ENCODE results near the gene LSR. TPM values are rescaled to one million over a fixed set of nuclear protein-coding genes. Genes with fewer than 3 reads are reported as not detected.

Gene LSR
- total RNA-seq, 8 experiments from 2014 or later = 1.1 to 8.6 (median 2.6) TPM

DNA sequence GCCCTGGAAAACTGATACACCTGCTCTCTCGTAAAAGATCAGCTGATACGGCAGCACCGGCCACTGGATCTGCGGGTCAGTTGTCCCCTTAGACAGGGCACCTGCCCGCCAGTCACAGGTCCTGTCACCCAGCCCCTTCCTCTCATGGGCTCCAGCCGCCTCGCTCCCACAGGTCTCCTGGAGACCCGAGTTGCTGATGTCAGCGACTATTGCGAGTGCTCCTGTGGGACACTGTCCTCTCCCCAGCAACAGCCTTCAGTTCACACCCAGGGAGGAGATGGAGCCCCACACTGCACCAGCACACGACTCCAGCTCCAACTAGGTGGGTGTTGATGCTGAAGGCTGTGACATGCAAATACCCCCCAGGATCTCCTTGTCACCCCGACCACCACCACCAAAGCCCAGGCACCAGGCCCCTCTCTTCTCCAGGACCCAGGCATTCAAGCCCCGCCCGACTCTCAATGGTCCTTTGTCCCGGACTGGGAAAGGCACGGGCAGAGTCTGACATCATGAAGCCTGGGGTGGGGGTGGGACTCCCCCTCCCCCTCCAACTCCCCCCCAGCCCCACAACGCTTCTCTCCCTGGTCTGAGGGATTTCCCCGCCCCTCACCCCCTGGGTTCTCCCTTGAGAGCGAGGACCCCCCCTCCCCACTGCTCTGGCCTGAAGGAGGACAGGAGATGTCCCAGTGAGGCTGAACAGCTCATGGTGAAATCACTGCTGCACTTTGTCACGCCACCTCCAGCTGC is 41.8 kb downstream of the LSR start:
- Histone ChIP-seq H3K4me1 (replicated peaks in 1 of 2) (peaks cover 0 to 18% of the 10 kb centered on the region in 2 donors), H3K4me3 (no peak overlapping the region), H3K27ac (no peak overlapping the region)
- in situ Hi-C loops (cut with MboI; ENCODE audit: low pct_unique_long_range_greater_than_20kb in 2 of 9, low sequenced_read_pairs in 9 of 9, unreplicated experiment in 9 of 9) = no loop called here
- ATAC-seq (replicated peaks in 6 of 8) = peak in 5 of 8 experiments; percentile 48 to 72 (median 65)
- WGBS, 10 experiments = 26 to 92% (median 83%) methylated on average over 2 to 5 of the region's 20 CpGs; no CpG with 5 or more reads in 6 of the 10 experiments

DNA sequence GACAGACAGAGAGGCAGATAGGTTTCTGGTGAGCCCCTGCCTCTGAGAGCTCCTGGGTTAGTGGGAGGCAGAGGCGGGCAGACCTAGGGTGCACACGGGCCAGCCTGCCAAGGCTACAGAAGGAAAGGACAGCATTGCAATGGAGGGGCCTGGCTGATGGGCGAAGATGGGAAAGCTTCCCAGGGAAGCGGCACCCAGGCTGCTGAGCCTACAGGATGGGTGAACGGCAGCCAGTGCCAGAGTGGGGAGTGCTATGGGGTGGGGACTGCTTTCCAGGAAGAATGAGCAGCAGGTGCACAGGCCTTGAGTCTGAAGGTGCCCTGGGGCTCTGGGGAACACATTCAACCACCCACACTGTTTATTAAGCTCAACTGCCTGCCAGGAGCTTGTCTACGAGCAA is 42.5 kb downstream of the LSR start:
- 40 to 87% (median 79%) methylated on average over 1 to 4 of the region's 6 CpGs; no CpG with 5 or more reads in 7 of the 10 experiments for WGBS, 10 experiments
- Histone ChIP-seq H3K4me3 (no peak overlapping the region), H3K4me1 (replicated peaks in 1 of 2) (peaks cover 0 to 18% of the 10 kb centered on the region in 2 donors)

DNA sequence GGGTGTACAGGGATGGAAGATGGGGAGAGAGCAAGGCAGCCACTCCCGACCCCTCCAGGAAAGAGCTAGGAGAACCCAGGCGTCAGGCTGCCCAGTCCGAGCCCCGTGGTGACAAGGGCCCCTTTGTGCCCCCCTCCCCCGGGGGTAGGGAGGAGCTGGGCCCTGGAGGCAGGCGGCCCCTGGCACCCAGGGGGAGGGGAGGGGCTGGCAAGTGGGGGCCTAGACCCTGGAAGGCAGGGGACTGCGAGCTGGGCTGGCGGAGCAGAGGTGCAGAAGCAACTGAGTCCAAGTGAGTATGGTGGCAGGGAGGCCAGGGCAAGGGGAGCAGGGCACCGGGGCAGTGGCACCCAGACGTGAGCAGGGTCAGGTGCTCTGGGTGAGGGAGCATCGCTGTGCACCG is 43.1 kb downstream of the LSR start, which contains the start of gene MAG:
MAG (plus strand) TSS at position 246 of the 400 bp plus-strand sequence. CDS start 3,248 bp downstream, outside the sequence.
- Histone ChIP-seq H3K27ac (no peak within 1 kb of the TSS), H3K4me1 (replicated peaks in 1 of 2) (peaks cover 0 to 18% of the 10 kb centered on the region in 2 donors), H3K4me3 (no peak within 1 kb of the TSS)
- in situ Hi-C loops (cut with MboI; ENCODE audit: low pct_unique_long_range_greater_than_20kb in 2 of 9, low sequenced_read_pairs in 9 of 9, unreplicated experiment in 9 of 9) = no loop called here
- no CpG with 5 or more reads among the region's 12 CpGs for WGBS, 10 experiments
- no peak for ATAC-seq (replicated peaks in 6 of 8)

More for the DNA sequence above, 42.5 kb downstream of the LSR start:
- no peak overlapping the region for H3K27ac ChIP-seq
- ATAC-seq (replicated peaks in 6 of 8) = peak in 4 of 8 experiments; percentile 8 to 59 (median 24)
- in situ Hi-C loops (cut with MboI; ENCODE audit: low pct_unique_long_range_greater_than_20kb in 2 of 9, low sequenced_read_pairs in 9 of 9, unreplicated experiment in 9 of 9) = no loop called here

DNA sequence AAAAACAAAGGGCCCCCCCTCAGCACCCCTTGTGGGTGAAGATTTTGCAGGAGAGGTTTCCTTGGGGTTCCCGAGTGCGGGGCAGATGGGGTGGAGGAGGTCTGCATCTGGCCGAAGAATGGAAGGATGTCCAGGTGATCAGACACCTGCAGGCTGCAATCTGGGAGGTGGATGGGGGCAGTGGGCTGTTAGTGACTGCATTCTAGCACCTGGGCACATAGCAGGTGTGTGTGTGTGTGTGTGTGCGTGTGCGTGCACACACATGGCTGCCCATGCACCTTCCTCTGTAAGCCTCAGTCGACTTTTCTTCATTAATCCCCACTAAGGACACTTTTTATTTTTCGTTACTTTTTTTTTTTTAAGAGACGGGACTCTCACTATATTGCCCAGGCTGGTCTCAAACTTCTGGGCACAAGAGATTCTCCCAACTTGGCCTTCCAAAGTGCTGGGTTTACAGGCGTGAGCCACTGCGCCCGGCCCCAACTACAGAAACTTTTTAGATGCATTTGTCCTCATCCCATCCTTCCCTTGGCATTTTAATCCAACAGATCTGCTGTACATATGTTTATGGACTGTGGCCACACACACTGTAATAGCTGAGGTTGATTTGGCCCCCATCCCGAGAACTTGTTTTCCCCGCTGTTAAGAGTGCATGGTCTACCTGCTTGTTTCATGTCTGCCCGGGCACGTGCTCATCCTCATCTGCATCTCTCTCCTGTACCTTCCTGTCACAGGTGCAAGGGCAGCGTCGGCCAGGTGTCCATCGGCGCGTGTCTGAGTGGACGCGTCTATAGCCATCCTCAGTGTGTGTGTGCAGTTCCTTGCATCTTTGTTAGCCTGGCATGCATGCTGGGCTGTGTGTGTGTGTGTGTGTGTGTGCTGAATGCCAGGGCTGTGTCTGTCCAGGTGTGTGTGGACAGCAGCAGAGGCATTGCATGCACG is 43.9 kb downstream of the LSR start:
- ATAC-seq (replicated peaks in 6 of 8) = peak in 1 of 8 experiments; percentile 47
- WGBS, 10 experiments = 4 to 83% (median 75%) methylated on average over 2 to 14 of the region's 23 CpGs; no CpG with 5 or more reads in 3 of the 10 experiments
- in situ Hi-C loops (cut with MboI; ENCODE audit: low pct_unique_long_range_greater_than_20kb in 2 of 9, low sequenced_read_pairs in 9 of 9, unreplicated experiment in 9 of 9) = no loop called here
- H3K27ac ChIP-seq = no peak overlapping the region
- H3K4me1 ChIP-seq (replicated peaks in 1 of 2) = peaks cover 0 to 18% of the 10 kb centered on the region in 2 donors
- no peak overlapping the region for H3K4me3 ChIP-seq

DNA sequence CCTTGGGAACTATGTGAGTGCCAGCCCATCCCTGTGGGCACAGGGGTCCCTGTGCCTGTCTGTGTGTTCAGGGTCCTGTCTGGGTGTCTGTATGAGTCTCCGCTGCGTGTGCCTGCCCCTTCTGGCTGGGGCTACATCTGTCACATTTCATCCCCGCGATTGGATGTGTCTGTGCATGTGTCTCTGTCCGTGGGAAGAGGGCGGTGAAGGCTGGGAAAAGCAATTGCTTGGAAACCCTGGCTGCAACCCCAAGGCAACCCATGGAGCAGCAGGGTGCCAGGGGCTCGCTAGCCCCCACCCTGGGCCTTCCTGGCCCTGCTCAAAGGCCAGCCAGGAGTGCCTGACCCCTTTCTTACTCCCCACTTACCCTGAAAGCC is 44.5 kb downstream of the LSR start:
- in situ Hi-C loops (cut with MboI; ENCODE audit: low pct_unique_long_range_greater_than_20kb in 2 of 9, low sequenced_read_pairs in 9 of 9, unreplicated experiment in 9 of 9) = no loop called here
- Histone ChIP-seq H3K27ac (no peak overlapping the region), H3K4me1 (replicated peaks in 1 of 2) (peaks cover 0 to 18% of the 10 kb centered on the region in 2 donors), H3K4me3 (no peak overlapping the region)
- peak; percentile 28 to 78 (median 50) for ATAC-seq (replicated peaks in 6 of 8)
- WGBS, 10 experiments = no CpG with 5 or more reads among the region's 7 CpGs

DNA sequence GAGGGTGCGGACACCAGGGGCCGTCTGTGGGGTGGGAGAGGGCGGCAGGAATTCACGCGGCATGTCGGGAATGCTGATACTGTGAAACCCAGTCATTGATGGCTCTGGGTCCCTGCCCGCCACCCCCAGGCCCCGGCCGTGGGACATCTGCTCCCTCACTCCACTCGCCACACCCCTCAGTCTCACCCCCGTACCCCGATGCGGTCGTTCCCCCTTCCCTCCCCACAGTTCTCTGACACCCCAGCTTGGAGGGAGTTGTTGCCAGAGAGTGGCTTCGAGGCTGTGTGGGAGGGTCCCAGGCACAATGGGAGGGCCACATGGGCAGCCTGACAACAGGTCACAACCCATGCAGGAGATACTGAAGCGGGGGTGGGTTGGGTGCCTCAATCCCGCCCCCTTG is 45.0 kb downstream of the LSR start:
- H3K27ac ChIP-seq = no peak overlapping the region
- 80% methylated on average over 1 of the region's 17 CpGs; no CpG with 5 or more reads in 9 of the 10 experiments for WGBS, 10 experiments
- peaks cover 0 to 18% of the 10 kb centered on the region in 2 donors for H3K4me1 ChIP-seq (replicated peaks in 1 of 2)
- in situ Hi-C loops (cut with MboI; ENCODE audit: low pct_unique_long_range_greater_than_20kb in 2 of 9, low sequenced_read_pairs in 9 of 9, unreplicated experiment in 9 of 9) = no loop called here
- H3K4me3 ChIP-seq = no peak overlapping the region
- ATAC-seq (replicated peaks in 6 of 8) = peak in 3 of 8 experiments; percentile 10 to 39 (median 11)

DNA sequence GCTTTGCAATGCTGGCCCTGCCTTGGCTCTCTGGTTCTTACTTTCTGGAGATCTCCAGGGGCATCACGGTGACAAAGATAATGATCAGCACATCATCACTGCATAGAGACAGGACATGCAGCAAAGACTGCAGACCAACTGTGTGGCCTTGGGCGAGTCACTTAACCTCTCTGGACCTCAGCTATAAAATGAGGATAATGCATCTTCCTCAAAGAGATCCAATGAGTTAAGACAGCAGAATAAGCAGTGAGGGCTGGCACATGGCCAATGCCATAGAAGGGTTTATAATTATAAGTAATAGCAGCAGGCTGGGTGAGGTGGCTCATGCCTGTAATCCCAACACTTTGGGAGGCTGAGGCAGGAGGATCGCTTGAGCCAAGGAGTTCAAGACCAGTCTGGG is 45.5 kb downstream of the LSR start:
- ATAC-seq (replicated peaks in 6 of 8) = no peak
- in situ Hi-C loops (cut with MboI; ENCODE audit: low pct_unique_long_range_greater_than_20kb in 2 of 9, low sequenced_read_pairs in 9 of 9, unreplicated experiment in 9 of 9) = no loop called here
- WGBS, 10 experiments = 40 to 83% (median 78%) methylated on average over 1 to 3 of the region's 3 CpGs; no CpG with 5 or more reads in 5 of the 10 experiments
- Histone ChIP-seq H3K4me1 (replicated peaks in 1 of 2) (peaks cover 0 to 18% of the 10 kb centered on the region in 2 donors), H3K4me3 (no peak overlapping the region), H3K27ac (no peak overlapping the region)

DNA sequence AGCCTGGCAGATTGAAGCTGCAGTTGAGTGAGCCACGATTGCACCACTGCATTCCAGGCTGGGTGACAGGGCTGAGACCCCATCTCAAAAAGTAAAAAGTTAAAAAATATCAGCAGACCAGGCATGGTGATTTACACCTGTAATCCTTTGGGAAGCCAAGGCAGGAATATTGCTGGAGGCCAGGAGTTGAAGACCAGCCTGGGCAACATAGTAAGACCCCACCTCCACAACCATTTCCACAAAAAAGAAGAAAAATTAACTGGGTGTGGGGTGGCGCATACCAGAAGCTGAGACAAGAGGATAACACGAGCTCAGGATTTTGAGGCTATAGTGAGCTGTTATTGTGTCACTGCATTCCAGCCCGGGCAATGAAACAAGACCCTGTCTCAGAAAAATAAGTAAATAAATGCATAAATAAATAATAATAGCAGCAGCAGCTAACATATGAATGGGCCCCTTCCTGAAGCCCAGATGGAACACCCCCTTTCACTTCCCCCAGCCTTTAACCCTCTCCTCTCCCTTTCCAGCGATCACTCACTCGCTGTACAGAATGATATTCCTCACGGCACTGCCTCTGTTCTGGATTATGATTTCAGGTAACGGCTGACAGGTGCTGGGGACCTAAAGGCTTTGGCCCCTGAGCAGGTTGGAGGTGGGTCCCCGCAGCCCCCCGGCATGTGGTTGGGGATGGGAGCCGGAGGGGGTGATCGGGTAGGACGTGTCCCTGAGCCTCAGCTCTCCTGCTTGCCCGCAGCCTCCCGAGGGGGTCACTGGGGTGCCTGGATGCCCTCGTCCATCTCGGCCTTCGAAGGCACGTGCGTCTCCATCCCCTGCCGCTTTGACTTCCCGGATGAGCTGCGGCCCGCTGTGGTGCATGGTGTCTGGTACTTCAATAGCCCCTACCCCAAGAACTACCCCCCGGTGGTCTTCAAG is 46.3 kb downstream of the LSR start:
- 5 to 100% (median 39%) methylated on average over 1 to 16 of the region's 25 CpGs; no CpG with 5 or more reads in 3 of the 10 experiments for WGBS, 10 experiments
- ATAC-seq (replicated peaks in 6 of 8) = no peak
- Histone ChIP-seq H3K27ac (no peak overlapping the region), H3K4me3 (no peak overlapping the region), H3K4me1 (replicated peaks in 1 of 2) (peaks cover 0 to 19% of the 10 kb centered on the region in 2 donors)
- in situ Hi-C loops (cut with MboI; ENCODE audit: low pct_unique_long_range_greater_than_20kb in 2 of 9, low sequenced_read_pairs in 9 of 9, unreplicated experiment in 9 of 9) = no loop called here

DNA sequence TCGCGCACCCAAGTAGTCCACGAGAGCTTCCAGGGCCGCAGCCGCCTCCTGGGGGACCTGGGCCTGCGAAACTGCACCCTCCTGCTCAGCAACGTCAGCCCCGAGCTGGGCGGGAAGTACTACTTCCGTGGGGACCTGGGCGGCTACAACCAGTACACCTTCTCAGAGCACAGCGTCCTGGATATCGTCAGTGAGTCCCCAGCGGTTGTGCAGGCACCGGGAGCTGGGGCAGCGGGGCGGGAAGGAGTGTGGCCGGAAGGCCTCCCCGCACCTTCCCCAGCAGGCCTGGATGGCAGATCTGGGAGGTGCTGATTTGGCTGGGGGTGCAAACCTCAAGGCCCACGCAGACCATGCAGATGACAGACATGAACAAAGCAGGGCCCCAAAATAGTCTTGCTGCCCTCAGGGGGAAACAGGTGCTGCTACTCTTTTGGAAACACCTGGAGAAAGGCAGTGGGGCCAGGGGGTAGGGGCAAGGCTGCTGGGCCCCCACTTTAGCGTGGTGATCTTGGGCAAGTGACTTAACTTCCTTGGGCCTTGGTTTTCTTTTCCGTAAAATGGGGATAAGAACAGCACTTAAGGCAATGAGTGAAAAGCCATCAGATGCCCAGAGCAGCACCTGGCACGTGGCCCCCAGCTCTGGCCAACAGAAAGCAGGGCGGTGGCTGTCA is 47.1 kb downstream of the LSR start:
- in situ Hi-C loops (cut with MboI; ENCODE audit: low pct_unique_long_range_greater_than_20kb in 2 of 9, low sequenced_read_pairs in 9 of 9, unreplicated experiment in 9 of 9) = no loop called here

DNA sequence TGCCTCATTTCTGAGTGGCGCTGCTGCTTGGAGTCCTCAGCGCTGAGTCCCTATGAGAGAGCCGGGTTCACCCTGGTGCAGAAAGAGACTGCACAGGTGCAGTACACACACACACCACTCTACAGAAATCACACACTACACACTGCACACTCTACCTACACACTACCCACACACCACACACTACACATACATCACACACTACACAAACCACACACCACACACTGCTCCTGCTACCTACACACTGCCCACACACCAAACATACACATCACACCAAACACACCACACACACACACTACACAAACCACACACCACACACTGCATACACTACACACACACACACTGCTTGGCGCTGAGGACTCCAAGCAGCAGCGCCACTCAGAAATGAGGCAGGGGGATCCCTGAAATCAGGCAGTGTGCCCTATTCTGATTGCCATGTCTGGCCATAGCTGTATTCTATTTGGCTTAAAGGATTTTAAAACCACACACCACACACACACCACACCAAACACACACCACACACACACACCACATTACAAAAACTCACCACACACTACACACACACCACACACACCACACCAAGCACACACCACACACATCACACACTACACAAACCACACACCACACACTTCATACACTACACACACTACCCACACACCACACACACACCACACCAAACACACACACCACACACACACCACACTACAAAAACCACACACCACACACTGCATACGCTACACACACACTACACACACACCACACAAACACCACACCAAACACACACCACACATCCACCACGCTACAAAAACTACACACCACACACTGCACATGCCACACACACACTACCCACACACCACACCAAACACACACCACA is 48.1 kb downstream of the LSR start:
- WGBS, 10 experiments = 73 to 100% (median 98%) methylated on average over 1 to 4 of the region's 7 CpGs; no CpG with 5 or more reads in 2 of the 10 experiments

More for the DNA sequence above, 47.1 kb downstream of the LSR start:
- WGBS, 10 experiments = 56 to 100% (median 93%) methylated on average over 1 to 12 of the region's 24 CpGs; no CpG with 5 or more reads in 4 of the 10 experiments
- Histone ChIP-seq H3K27ac (no peak overlapping the region), H3K4me1 (replicated peaks in 1 of 2) (peaks cover 0 to 16% of the 10 kb centered on the region in 2 donors), H3K4me3 (no peak overlapping the region)
- ATAC-seq (replicated peaks in 6 of 8) = peak in 3 of 8 experiments; percentile 14 to 16 (median 14)

DNA sequence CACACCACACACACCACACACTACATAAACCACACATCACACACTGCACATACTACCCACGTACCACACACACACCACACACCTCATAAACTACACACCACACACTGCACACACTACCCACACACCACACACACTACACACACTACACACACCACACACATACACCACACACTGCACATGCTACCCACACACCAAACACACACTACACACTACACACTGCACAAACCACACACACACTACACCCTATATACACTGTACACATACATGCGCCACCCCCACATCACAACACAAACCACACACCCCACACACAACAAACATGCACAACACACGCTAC is 48.7 kb downstream of the LSR start:
- H3K4me3 ChIP-seq = no peak overlapping the region
- in situ Hi-C loops (cut with MboI; ENCODE audit: low pct_unique_long_range_greater_than_20kb in 2 of 9, low sequenced_read_pairs in 9 of 9, unreplicated experiment in 9 of 9) = no loop called here
- H3K27ac ChIP-seq = no peak overlapping the region
- ATAC-seq (replicated peaks in 6 of 8) = no peak
- 50 to 100% (median 86%) methylated on average over 1 to 3 of the region's 3 CpGs; no CpG with 5 or more reads in 4 of the 10 experiments for WGBS, 10 experiments
- peaks cover 0 to 13% of the 10 kb centered on the region in 2 donors for H3K4me1 ChIP-seq (replicated peaks in 1 of 2)

More for the DNA sequence above, 48.1 kb downstream of the LSR start:
- no peak overlapping the region for H3K27ac ChIP-seq
- H3K4me1 ChIP-seq (replicated peaks in 1 of 2) = peaks cover 0 to 13% of the 10 kb centered on the region in 2 donors
- no peak overlapping the region for H3K4me3 ChIP-seq
- in situ Hi-C loops (cut with MboI; ENCODE audit: low pct_unique_long_range_greater_than_20kb in 2 of 9, low sequenced_read_pairs in 9 of 9, unreplicated experiment in 9 of 9) = no loop called here
- ATAC-seq (replicated peaks in 6 of 8) = no peak
